Stimulated activated naive CD4-positive, alpha-beta T cell (primary cell): ENCODE measurements around the gene SPEF1.

Experiments
- DNase-seq, 6 experiments: peaks; one replicate each; lab custom pipeline; 2025; lab: John Stamatoyannopoulos, UW

The SPEF1 gene

DNA sequence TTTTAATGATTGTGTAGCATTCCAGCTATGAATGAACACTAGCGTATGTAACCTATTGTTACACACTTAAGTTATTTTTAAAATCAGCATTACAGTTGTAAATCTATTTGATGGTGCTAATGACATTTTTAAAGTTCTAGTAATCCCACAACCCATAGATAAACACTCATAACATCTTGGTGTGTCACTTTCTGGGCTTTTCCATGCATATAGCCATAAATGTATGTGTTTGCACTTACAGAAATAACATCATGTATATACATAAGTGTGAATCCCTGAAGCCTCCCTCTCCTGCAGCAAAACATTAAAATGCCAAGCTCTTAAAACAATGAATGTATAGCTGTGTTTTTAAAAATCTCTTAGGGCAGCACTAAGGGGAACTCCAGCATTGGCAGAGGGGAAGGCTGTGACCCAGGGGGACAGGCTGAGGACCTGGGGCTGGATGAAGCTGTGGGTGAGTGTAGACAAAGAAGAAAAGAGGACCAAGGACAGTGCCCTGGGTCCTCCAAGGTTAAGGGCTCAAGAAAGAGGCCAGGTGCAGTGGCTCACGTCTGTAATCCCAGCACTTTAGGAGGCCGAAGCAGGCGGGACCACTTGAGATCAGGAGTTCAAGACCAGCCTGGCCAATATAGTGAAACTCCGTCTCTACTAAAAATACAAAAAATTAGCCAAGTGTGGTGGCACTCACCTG is 6.2 kb upstream of the SPEF1 start:
- peak in 1 of 6 experiments; percentile 43 for DNase-seq

- DNase-seq: peak; percentile 76 to 89 (median 84)
Measured at GRCh38 chr20:3786665-3787323, 5.5 kb upstream of the SPEF1 start, which contains the start of gene CENPB. TSS of gene CENPB (minus strand) at chr20:3786740. CDS start at chr20:3786483, 257 bp downstream.

GRCh38 chr20:3786126-3786484 is 4.9 kb upstream of the SPEF1 start:
- DNase-seq: peak; percentile 14 to 52 (median 31)

DNA sequence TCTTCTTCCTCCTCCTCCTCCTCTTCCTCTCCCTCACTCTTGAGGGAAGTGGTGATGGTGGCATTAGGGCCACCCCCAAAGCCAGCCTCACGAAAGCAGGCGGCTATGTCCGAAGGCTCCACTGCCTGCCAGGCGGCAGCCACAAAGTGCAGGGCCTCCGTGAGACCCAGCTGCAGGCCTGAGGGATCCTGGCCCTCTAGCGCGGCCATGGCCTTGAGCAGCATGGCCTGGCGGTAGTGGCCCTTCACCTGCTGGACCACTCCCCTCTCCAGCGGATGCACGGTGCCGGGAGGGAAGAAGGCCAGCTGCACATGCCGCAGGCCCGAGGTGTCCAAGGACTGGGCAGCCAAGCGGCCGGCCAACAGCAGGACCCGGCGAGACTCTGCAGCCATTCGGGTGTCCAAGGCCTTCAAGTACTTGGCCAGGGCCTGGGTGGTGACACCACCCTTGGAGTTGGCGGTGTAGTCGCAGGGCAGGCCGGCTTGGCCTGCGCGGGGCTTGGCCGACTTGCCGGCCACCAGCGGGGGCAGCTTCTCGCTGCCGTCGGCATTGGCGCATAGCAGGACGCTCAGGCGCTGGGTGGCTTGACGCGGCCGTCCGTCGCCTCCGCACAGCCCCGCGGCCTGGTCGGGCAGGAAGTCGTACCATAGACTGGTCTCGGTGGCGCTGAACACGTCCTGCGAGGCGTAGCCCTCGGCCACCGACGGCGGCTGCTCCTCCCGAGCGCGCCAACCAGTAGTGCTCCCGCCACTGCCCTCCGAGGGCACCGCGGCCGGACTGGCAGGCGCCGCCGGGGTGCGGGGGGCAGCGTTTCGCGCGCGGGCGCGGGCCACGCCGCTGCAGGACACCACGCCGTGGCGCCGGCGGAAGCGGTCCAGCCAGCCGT is 4.2 kb upstream of the SPEF1 start:
- peak in 1 of 6 experiments; percentile 11 for DNase-seq

- DNase-seq: no peak
Measured at GRCh38 chr20:3784863-3785239, 3.6 kb upstream of the SPEF1 start.

- DNase-seq: no peak
Measured at GRCh38 chr20:3784216-3784853, 3.1 kb upstream of the SPEF1 start.

DNA sequence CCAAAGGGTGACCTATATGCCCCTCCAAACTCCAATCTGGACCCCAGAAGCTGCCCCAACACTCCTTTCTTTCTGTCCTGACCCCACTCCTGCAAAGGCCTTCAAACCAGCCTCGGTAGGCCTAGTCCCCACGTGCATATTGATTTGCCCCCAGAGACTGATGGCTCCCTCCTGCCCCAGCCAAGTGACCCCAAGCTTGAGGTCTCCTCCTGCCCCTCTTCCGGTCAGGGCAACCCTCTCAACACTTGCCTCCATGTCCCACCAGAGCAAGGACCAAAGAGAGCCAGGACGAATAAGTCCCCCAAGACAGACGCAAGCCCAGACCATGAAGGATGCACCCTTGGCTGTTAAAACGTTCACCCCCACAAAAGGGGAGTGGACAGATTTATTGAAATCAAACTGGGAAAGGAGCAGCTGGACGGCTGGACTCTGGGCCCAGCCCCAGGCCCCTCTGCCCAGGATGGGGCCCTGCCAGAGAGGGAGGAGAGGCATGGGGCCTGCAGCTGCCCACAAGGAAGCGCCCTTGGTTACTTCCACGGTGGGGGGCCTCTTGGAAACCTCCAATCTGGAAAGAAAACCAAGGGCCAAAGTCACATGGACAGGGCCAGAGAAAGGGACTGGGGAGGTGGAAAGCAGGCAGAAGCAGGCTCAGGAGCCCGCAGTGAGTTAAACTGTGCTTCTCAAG is 2.4 kb upstream of the SPEF1 start:
- no peak for DNase-seq

- no peak for DNase-seq
Measured at GRCh38 chr20:3783068-3783489, 1.8 kb upstream of the SPEF1 start.

DNA sequence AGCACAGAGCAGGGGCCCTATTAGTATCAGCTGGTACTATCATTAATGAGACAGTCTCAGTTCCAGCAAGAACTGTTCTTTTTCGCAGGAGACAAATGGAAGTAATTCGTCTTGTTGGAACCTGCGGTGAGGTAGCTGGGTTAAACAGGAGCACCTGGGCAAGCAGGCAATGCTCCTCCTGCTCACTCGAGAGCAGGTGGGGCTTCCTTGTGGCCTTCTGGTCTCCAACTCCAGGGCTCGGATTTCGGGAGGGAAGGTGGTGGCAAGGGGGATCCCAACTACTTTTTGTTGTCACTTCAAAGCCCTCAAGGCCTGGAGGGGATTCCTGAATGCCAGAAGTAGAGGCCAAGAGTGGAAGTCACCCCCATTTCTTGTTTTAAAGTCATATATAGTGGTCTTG is 1.3 kb upstream of the SPEF1 start:
- DNase-seq: peak in 1 of 6 experiments; percentile 9

DNA sequence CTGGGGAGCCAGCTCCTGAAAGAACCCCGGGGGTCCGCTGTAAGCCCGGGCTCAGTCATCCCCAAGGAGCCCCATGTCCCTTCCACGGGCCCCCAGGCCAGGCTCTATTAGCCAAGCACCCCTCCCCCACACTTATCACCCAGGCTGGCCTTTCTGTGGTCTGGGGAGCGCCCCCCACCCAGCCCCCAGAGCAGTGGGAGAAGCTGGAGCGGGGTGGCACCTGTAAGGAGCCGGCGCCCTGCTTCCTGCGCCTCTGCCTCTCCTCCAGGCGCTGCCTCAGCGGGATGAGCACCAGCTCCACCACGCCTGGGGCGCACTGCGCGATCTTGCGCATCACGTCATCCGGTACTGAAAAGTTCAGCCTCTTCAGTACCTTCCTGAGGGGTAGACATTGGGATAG is 2.3 kb downstream of the SPEF1 start:
- DNase-seq: no peak

DNA sequence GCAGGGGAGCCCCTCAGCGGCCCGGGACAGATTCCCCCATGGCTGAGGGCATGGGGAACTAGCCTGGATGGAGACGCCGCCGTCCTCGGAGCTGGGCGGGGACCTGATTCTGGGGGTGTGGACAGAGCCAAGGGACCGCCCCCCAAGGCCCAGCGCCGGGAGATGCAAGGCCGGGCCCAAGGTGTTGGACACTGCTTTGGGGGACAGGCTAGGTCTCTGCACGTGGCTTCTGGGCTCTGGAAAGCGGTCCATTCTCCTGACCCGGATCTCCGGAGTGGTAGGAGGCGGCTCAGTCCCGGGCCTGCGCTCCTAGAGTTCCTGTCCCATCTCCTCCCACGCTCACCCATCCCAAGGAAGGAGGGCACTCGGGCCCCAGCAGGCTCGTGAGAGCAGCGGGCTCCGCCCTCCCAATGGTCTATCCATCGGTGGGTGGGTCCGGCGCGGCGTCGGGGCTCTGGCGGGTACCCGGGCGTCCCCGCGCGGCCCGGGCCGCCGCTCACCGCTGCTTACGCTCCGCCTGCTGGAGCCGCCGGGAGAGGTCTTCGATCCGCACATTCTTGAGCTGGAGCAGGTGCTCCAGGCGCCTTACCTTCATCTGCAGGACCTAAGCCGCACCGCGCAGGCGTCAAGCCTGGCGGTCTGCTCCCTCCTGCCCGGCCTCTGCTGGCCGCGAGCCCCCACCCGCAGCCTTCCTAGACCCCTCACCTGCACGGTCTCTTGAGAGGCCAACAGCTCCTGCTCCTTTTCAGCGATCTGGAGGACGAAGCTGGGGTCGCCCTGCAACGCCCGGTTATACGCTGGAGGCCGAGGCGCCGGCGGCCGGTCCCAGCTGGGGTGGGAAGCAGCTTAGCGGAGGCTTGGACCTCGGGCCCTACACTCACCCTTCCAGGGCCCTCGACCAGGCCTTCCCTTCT is 3.3 kb downstream of the SPEF1 start:
- DNase-seq: peak in 4 of 6 experiments; percentile 27 to 42 (median 35)

GRCh38 chr20:3777381-3777715 is 3.9 kb downstream of the SPEF1 start:
- DNase-seq: peak in 2 of 6 experiments; percentile 35 to 39

GRCh38 chr20:3775457-3776108 is 5.7 kb downstream of the SPEF1 start:
- no peak for DNase-seq

DNA sequence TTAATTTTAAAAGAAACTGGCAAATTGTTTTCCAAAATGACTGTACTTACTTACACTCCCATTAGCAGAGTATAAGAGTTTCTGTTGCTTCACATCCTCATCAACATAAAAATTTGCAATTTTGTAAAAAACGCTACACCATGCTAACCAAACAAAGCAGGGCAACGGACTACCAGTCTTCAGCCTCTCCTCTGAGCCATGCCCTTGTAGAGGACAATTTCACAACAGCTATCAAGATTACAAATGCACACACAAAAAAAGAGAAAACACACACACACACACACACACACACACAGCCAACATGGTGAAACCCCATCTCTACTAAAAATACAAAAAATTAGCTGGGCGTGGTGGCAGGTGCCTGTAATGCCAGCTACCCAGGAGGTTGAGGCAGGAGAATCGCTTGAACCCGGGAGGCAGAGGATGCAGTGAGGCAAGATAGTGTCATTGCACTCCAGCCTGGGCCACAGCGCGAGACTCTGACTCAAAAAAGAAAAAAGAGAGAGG is 9.6 kb downstream of the SPEF1 start:
- no peak for DNase-seq

DNA sequence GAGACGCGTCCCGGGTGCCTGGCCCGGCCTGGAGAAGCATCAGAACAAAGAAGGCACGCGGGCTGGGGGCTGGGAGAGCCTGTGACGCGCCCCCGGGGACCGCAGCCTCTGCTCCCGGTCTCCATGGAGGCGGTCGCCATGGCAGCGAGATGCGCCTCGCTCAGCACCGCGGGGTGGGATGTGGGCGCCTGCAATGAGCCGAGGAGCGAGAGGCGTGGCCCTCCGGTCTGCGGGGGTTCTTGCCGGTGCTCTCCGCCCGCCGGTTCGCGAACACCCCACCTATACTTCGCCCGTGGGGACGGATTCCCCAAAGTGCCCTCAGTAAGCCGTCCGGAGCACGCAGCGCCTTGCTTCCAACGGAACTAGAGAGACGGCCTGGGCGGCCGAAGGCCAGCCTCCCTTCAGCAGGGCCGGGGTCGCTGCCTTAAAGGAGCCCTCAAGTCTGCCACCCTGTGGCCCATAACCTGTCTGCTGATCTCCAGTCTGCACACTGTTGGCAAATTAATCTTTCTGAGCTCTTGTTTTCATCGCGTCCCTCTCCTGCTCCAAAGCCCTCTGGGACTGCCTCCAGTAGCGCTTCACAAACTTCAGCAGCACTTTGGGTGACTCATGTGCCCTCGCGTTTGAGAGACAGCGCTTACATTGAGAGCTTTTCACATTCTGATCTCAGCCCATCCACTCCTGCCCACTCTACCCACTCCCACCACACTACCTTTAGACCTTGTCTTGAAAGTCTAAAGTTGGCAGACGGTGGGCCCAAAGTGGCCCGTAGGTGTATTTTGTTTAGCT is 12.7 kb downstream of the SPEF1 start:
- peak; percentile 80 to 86 (median 86) for DNase-seq

DNA sequence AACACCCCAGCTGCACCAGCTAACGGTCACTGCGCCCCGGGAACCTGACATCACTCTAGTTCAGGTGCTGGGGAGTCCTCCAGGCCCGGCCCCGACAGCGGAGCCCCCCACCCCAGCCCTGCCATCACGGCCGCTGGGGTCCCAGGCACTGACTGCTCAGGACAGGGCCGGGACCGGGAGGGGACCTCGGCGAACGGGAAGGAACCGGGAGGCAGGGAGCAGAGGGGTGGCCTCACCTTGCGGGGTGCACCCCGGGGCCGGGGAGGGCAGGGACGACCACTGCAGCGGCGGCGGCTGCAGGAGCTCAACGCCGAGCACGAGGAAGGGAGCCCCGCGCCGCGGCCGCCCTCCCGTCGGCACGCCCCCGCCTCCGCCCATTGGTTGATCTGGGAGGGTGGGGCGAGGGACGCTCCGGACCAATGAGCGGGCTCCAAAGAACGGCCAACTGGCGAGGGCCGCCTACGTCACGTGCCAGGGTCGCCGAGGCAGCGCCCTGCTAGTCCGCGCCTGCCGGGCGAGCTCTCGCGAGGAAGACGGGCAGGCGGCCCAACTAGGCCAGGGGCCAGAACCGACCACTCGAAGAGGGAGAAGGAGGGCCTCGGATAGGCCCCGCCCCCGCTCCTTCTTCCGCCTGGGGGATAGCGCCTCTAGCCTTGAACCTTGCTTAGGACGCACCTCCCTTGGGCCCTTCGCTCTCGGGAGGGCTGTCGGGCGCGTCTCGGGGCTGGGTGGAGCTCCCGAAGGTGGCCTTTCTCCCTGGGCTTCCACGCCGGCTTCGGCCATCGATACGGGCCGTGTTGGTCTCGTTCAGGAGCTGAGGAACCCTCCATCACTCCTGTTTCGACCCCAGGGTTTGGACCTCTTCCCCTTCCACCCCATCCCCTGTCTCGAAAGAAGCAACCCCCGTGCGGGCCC is 13.6 kb downstream of the SPEF1 start, which contains the start of gene ADISSP:
TSS of gene ADISSP (minus strand) at position 327 of the 915 bp plus-strand sequence. CDS start 7,653 bp downstream, outside the sequence.
- peak; percentile 90 to 96 (median 92) for DNase-seq

- DNase-seq: peak in 2 of 6 experiments; percentile 28 to 30
Measured at GRCh38 chr20:3767110-3767426, 14.2 kb downstream of the SPEF1 start.
